ENCODE results near the gene ZNF296.
A peak's percentile ranks its signal among the peaks of the same experiment; 100 is the strongest.

The ZNF296 gene

GRCh38 chr19:45087531-45087930 is 11.3 kb upstream of the ZNF296 start:
- DNase-seq = peak in 1 of 56 donors; percentile 16

GRCh38 chr19:45086480-45086879 is 10.2 kb upstream of the ZNF296 start:
- DNase-seq = no peak

- no peak for DNase-seq
Observed at GRCh38 chr19:45082170-45082569, 5.9 kb upstream of the ZNF296 start.

- no peak for DNase-seq
Observed at GRCh38 chr19:45079911-45080370, 3.7 kb upstream of the ZNF296 start.

- peak in 53 of 56 donors; percentile 11 to 81 (median 55) for DNase-seq
Observed at GRCh38 chr19:45079063-45079910, 3.0 kb upstream of the ZNF296 start, which contains the start of gene GEMIN7. Gene GEMIN7 (plus strand): TSS chr19:45079260. CDS start chr19:45090115, 10,855 bp downstream.

- no peak for DNase-seq
Observed at GRCh38 chr19:45078390-45079062, 2.2 kb upstream of the ZNF296 start.

GRCh38 chr19:45076851-45077730 is 813 bp upstream of the ZNF296 start:
- no peak for DNase-seq

GRCh38 chr19:45075301-45076028 is 813 bp downstream of the ZNF296 start:
- peak in 27 of 56 donors; percentile 1 to 42 (median 19) for DNase-seq

- no peak for DNase-seq
Observed at GRCh38 chr19:45074744-45075300, 1.5 kb downstream of the ZNF296 start.

GRCh38 chr19:45071969-45072790 is 4.1 kb downstream of the ZNF296 start:
- no peak for DNase-seq

GRCh38 chr19:45071545-45071938 is 4.7 kb downstream of the ZNF296 start:
- DNase-seq = no peak

- no peak for DNase-seq
Observed at GRCh38 chr19:45070861-45071544, 5.3 kb downstream of the ZNF296 start.

GRCh38 chr19:45070214-45070613 is 6.1 kb downstream of the ZNF296 start:
- DNase-seq = no peak

GRCh38 chr19:45069056-45069455 is 7.2 kb downstream of the ZNF296 start:
- no peak for DNase-seq

GRCh38 chr19:45068041-45068440 is 8.2 kb downstream of the ZNF296 start:
- DNase-seq = no peak

- no peak for DNase-seq
Observed at GRCh38 chr19:45066921-45067661, 9.2 kb downstream of the ZNF296 start.

GRCh38 chr19:45063851-45064801 is 12.2 kb downstream of the ZNF296 start:
- no peak for DNase-seq
